ENCODE measurements around the gene LRRK2.

GRCh38 chr12:40225337-40225983, 663 bp downstream of the LRRK2 start:
- no peak for TF ChIP-seq CTCF (IDR thresholded peaks at IDR 0.05)
- TF ChIP-seq POLR2A (IDR thresholded peaks at IDR 0.05) = no peak

Measured in lower leg skin (tissue), 3 donors.